ENCODE results near the gene IFT25. TPM values are rescaled to one million over a fixed set of nuclear protein-coding genes. Genes with fewer than 3 reads are reported as not detected.
"Not testable (repeated sequence)": the region's sequence is repeated elsewhere in the genome, so short reads cannot be mapped to it uniquely, and the experiment has no call there.

The IFT25 gene
- total and polyA plus RNA-seq, 2 donors (not counting 3 experiments of a cell fraction or from before 2014, with no cell fraction given) = 13.0 to 34.0 TPM

GRCh38 chr1:53878492-53879105, 66.9 kb downstream of the IFT25 start:
- CTCF ChIA-PET = interaction anchor here (0.6 to 2.7 kb wide), 38 partner anchors 8 to 932 kb away, joined by 3 to 63 read pairs (median 6); partner anchors contain the start of genes IFT25, LRRC42, TMEM59 and YIPF1
- Histone ChIP-seq H3K9ac (replicated peaks; ENCODE audit: extremely low read depth, insufficient read depth, low read length) (no peak overlapping the region), H3K4me3 (replicated peaks in 1 of 3; ENCODE audit: insufficient read depth in 1 of 3, low read depth in 1 of 3, low read length in 3 of 3) (no peak overlapping the region), H3K36me3 (ENCODE audit: control insufficient read depth in 2 of 2, extremely low read depth in 1 of 2, insufficient read depth in 2 of 2, low read length in 2 of 2) (peaks cover 0 to 4% of the 10 kb centered on the region in 2 experiments), H4K20me1 (replicated peaks; ENCODE audit: control insufficient read depth, extremely low read depth, insufficient read depth, low read length) (no peaks in the 10 kb centered on the region), H3K9me1 (replicated peaks; ENCODE audit: control insufficient read depth, extremely low read depth, insufficient read depth, low read length) (no peaks in the 10 kb centered on the region), H3K27me3 (ENCODE audit: control insufficient read depth in 2 of 2, insufficient read depth in 2 of 2, low read length in 2 of 2) (no peaks in the 10 kb centered on the region), H3K27ac (ENCODE audit: insufficient read depth, low read depth, low read length) (no peak overlapping the region), H3K9me3 (replicated peaks; ENCODE audit: control insufficient read depth, insufficient read depth, low read length) (no peaks in the 10 kb centered on the region), H3K79me2 (ENCODE audit: control insufficient read depth, insufficient read depth, low read length) (no peaks in the 10 kb centered on the region), H3K4me1 (ENCODE audit: control insufficient read depth, extremely low read depth, insufficient read depth, low read length) (no peaks in the 10 kb centered on the region), H2AFZ (ENCODE audit: low read depth, low read length) (no peak overlapping the region), H3K4me2 (ENCODE audit: insufficient read depth, low read length) (no peak overlapping the region)
- no TSS peak for BruUV-seq (replicated peaks)
- DNase-seq (ENCODE audit: low read depth, low spot score) = peak; percentile 58
- dilution Hi-C loops (cut with MboI; ENCODE audit: extremely low pct_ligation_motif_present, low sequenced_read_pairs) (no loop called here), intact Hi-C loops (cut with micrococcal nuclease) (loop anchor here (1.0 kb wide), 2 partner anchors 71 to 932 kb away; no protein-coding TSS in a partner anchor)
- POLR2A ChIA-PET = interaction anchor here (0.6 to 0.7 kb wide), 2 partner anchors 61 to 166 kb away, joined by 3 read pairs; no protein-coding TSS in a partner anchor
- FAIRE-seq = peak; percentile 44
- TF ChIP-seq CTCF (IDR thresholded peaks at IDR 0.05; ENCODE audit: extremely low read depth in 1 of 2, insufficient read depth in 1 of 2, low read depth in 1 of 2, low read length in 2 of 2) = peak; percentile 43 to 55
- no peak for TF ChIP-seq FOS (IDR thresholded peaks at IDR 0.05; ENCODE audit: borderline replicate concordance, insufficient read depth, low read length)

- H3K4me3 ChIP-seq (replicated peaks in 1 of 3; ENCODE audit: insufficient read depth in 1 of 3, low read depth in 1 of 3, low read length in 3 of 3); BruUV-seq (replicated peaks); dilution Hi-C loops (cut with MboI; ENCODE audit: extremely low pct_ligation_motif_present, low sequenced_read_pairs); FAIRE-seq; intact Hi-C loops (cut with micrococcal nuclease); H3K9ac ChIP-seq (replicated peaks; ENCODE audit: extremely low read depth, insufficient read depth, low read length); H3K27ac ChIP-seq (ENCODE audit: insufficient read depth, low read depth, low read length); H3K9me1 ChIP-seq (replicated peaks; ENCODE audit: control insufficient read depth, extremely low read depth, insufficient read depth, low read length); H4K20me1 ChIP-seq (replicated peaks; ENCODE audit: control insufficient read depth, extremely low read depth, insufficient read depth, low read length); DNase-seq (ENCODE audit: low read depth, low spot score); H3K27me3 ChIP-seq (ENCODE audit: control insufficient read depth in 2 of 2, insufficient read depth in 2 of 2, low read length in 2 of 2); H3K79me2 ChIP-seq (ENCODE audit: control insufficient read depth, insufficient read depth, low read length); H3K9me3 ChIP-seq (replicated peaks; ENCODE audit: control insufficient read depth, insufficient read depth, low read length); H2AFZ ChIP-seq (ENCODE audit: low read depth, low read length); H3K36me3 ChIP-seq (ENCODE audit: control insufficient read depth in 2 of 2, extremely low read depth in 1 of 2, insufficient read depth in 2 of 2, low read length in 2 of 2); H3K4me1 ChIP-seq (ENCODE audit: control insufficient read depth, extremely low read depth, insufficient read depth, low read length); H3K4me2 ChIP-seq (ENCODE audit: insufficient read depth, low read length); POLR2A ChIA-PET: not testable (repeated sequence)
- CTCF ChIA-PET = interaction anchor here (2.6 kb wide), 1 partner anchor 14 kb away, joined by 9 read pairs; no protein-coding TSS in a partner anchor
These were observed 70.3 kb downstream of the IFT25 start for GRCh38 chr1:53875150-53875549.

All from endothelial cell of umbilical vein (primary cell).